ENCODE data around the gene ERBB4.
"Not testable (repeated sequence)": the region's sequence is repeated elsewhere in the genome, so short reads cannot be mapped to it uniquely, and the experiment has no call there.

The ERBB4 gene

DNA sequence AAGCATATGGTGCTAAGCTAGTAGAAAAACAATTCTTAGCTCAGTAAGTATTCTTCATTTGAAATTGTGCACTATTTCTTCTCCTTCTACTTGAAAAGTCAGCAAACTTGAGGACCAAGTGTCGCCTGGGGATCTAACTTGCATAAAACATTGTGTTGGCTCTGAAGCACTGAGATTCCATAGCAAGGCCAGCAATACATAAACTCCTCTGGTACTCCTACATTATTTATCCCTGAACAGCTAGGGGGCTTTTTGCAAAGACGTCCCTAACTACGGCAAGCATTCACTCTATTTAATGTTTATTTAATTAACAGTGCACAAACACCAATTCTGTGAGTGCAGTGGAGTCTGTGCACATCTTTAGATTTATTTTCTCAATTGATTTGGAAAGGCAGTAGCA lies 392.2 kb downstream of the ERBB4 start:
- DNase-seq (ENCODE audit: low read depth): no peak

- DNase-seq (ENCODE audit: low read depth): peak; percentile 70
Observed at GRCh38 chr2:212145121-212145520, 393.5 kb downstream of the ERBB4 start.

GRCh38 chr2:212142631-212143030 lies 396.0 kb downstream of the ERBB4 start:
- DNase-seq (ENCODE audit: low read depth): no peak

GRCh38 chr2:212141499-212141898 lies 397.1 kb downstream of the ERBB4 start:
- no peak for DNase-seq (ENCODE audit: low read depth)

- DNase-seq (ENCODE audit: low read depth): no peak
Observed at GRCh38 chr2:212136216-212136795, 402.3 kb downstream of the ERBB4 start.

GRCh38 chr2:212135739-212136138 lies 402.9 kb downstream of the ERBB4 start:
- DNase-seq (ENCODE audit: low read depth): peak; percentile 17

GRCh38 chr2:212133337-212133736 lies 405.3 kb downstream of the ERBB4 start:
- no peak for DNase-seq (ENCODE audit: low read depth)

- peak; percentile 85 for DNase-seq (ENCODE audit: low read depth)
Observed at GRCh38 chr2:212124598-212124997, 414.0 kb downstream of the ERBB4 start.

DNA sequence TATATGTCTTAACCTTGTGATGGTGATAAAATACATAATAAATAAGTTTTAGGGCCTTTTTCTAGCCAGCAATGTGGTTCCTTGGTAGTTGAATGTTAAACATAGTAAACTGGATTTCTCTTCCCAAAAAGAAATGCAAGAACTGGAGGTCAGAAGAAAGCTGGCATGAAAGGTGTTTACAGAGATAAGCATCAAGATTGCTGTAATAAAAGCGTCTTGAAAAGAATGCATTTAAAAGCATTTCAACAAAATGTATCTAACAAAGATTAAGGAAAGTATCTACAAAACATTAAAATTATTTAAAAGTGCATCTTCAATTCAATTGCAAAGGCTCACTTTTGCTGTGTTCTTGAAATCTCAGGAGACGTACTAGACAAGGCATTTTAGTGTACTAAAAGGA lies 419.0 kb downstream of the ERBB4 start:
- DNase-seq (ENCODE audit: low read depth): no peak

DNA sequence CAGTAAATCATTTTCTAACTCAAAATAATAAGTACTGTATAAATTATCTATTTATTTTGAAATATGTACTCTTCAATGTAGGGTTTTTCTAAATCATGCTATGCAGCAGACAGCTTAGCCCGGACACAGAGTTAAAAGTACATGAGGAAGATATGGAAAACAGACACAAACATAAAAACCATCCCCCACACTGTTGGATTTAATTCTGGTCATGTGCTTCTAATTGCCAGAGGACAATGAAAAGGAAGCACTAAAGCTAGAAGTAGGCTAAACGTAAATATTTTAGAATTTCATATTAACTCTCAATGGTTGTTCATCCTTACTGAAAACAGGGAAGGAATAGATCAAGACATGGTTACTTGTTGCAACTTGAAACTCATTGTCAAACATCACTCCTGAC lies 420.7 kb downstream of the ERBB4 start:
- no peak for DNase-seq (ENCODE audit: low read depth)

DNA sequence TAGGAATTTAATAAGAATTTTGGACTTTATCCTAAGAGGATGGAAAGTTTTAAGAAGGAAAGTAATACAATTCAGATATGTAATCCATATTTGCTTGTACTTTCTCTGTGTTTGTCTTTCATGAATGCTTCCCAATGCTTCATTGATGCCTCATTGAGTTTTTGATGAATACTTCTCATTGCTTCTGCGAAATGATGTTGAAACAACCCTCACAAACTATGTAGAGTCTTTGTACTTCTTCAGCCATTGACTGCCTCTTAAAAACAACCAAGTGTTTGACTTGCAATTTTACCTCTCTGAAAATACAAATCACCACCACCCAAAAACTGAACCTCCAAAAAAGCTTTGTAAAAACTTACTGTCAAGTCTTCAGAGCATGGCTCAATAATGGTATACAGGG lies 424.1 kb downstream of the ERBB4 start:
- no peak for DNase-seq (ENCODE audit: low read depth)

DNA sequence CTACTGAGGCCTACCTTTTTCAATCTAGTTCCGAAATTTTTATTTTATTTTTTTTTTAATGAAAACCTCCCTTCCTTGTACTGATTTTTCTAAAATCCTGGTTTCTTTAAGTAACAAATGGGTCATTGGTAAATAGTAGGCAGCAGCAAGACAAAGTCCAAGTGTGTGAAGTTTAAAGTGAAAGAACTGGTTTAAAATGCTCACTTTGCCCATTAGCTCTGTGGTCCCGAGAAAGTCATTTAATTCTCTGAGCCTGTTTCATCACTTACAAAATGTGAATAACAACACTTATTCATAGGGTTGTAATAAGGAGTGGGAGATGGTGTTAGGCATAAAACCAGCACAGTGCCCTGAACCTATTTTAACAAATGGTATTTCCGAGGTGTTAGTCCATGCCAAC lies 426.2 kb downstream of the ERBB4 start:
- DNase-seq (ENCODE audit: low read depth): no peak

DNA sequence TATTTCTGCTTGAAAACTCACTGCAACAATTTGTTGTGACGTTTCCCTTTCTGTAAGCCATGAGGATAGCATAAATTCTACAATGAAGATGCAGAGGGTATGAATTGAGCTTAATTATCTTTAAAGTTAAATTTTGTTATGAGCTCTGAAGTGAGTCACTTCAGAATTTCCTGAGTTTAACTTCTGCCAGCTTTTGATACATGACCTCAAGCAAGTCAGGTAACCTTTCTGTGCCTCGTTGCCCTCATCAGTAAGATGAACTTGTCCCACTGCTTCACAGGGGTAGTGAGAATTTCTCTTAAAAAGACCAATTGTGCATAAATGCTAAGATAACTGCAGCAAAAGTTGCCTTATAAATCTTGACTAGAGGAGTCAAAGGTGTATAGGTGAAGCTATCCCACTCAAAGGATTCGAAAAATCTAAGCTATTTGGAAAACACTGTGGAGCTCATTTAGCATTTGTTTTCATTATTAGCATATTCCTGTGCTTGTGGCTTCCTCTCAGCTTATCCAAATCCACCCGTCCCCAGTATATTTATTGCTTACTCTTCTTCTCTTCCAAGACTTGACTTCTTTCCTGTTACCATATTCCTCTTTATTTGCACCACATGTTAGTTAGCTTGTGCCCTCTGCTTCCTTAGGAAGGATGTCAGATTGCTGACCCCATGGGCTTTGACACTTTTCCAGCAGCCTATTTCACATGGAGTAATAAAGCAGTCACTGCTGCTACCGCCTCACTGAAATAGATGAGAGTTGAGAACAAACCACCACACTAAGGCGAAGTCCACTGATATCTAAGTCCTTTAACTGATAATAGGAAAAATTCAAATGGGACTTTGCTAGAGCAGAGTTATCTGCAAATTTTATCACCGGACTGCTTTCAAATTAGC lies 428.6 kb downstream of the ERBB4 start:
- no peak for DNase-seq (ENCODE audit: low read depth)

DNA sequence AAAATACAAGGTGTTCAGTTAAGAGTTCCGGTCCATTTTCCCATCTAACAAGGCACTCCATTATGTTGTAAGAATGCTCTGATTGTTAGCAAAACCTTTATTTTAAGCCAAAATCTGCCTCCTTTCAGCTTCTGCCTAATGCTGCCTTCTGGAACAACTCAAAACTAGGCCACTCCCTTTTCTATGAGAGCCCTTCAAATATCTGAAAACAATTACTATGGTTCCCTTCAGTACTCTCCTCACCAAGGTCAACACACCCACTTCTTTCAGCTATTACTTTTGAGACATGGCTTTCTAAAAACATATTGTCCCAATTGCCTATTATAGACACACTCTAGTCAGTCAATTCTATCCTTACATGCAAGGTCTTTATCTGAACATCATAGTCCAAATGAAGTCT lies 429.4 kb downstream of the ERBB4 start:
- no peak for DNase-seq (ENCODE audit: low read depth)

DNA sequence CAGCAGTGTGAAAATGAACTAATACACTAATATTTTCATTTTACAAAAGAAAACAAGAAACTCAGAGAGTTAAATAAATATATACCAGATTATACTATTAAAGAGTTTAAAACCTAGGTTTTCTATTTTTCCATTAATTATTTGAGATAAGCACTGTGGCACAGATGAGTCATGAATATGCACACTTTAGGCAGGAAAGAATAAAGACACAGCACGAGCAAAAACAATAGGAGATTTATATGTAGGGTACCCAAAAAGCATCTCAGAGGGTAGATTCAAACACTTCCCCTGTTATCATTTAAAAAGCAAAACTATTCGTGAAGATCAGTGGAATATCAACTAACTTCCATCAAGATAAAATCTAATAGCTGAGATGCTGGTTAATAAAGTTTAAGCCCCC lies 430.6 kb downstream of the ERBB4 start:
- no peak for DNase-seq (ENCODE audit: low read depth)

GRCh38 chr2:212107014-212107413 lies 431.6 kb downstream of the ERBB4 start:
- no peak for DNase-seq (ENCODE audit: low read depth)

GRCh38 chr2:212106536-212106935 lies 432.1 kb downstream of the ERBB4 start:
- DNase-seq (ENCODE audit: low read depth): not testable (repeated sequence)

- DNase-seq (ENCODE audit: low read depth): no peak
Observed at GRCh38 chr2:212099658-212100057, 438.9 kb downstream of the ERBB4 start.

DNA sequence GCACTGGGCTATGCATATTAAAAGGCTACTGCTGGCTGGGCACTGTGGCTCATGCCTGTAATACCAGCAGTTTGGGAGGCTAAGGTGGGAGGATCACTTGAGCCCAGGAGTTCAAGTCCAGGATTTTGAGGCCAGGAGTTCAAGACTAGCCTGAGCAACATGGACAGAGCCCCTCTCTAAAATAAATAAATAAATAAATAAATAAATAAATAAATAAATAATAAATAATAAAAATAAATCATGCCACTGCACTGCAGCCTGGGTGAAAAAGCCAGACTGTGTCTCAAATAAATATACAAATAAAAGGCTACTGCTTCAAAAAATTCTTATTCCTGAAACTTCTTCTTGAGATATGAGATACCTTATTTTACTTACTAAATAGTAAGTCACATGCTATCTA lies 439.6 kb downstream of the ERBB4 start:
- no peak for DNase-seq (ENCODE audit: low read depth)

DNA sequence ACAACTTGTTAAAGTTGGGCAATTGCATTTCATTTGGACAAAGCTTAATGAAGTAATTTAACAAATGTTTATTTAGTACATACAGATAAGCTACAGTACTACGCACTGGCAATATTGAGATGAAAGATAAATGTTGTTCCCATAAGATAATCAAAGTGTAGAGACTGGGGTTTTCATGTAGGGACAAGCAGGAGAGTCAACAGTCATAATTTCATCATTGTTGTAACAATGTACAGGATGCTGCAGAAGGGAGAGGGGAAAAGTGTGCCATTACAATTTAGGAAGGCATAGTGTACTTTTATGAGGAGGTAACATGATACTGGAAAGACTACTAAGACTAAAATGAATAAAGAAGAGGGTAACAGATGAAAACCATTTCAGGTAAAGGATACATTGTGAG lies 441.6 kb downstream of the ERBB4 start:
- no peak for DNase-seq (ENCODE audit: low read depth)

GRCh38 chr2:212089873-212090272 lies 448.7 kb downstream of the ERBB4 start:
- peak; percentile 2 for DNase-seq (ENCODE audit: low read depth)

DNA sequence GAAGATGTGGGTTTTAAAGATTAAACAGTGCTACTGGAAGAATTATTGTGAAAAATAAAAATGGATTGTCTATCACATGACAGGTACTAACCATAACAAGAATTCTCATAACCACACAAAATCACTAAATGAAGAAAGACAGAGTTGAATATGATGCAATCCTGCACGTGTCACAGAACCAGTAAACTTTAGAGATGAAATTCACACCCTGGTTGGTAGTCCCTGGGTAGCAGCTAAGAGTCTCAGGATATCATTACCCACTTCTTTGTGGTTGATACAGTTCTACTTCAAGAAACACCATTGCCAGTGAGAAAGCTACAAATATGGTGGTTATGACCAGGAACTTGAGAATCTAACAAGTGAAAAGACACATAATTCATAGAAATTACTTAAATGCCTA lies 450.2 kb downstream of the ERBB4 start:
- peak; percentile 43 for DNase-seq (ENCODE audit: low read depth)

- DNase-seq (ENCODE audit: low read depth): no peak
Observed at GRCh38 chr2:212083492-212083891, 455.1 kb downstream of the ERBB4 start.

DNA sequence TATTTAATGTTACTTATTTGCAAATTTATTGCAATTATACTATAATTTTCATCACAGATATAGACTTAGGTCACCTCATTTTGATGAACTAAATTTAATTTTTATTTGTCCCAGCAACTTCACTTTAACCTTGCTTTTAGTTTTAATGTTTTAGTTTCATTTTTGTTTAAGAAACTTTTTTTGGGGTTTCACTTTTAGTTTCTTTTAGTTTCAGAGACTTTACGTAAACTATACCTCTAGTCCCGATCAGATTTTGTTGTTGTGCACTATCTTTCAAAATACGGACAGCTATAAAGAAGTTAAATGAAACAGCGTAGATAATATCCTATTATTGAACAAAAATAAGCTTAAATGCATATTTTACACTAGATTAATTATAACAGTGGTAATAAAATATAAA lies 460.5 kb downstream of the ERBB4 start:
- no peak for DNase-seq (ENCODE audit: low read depth)
